PC-3 (cell line): ENCODE data around the gene GABBR2.

Source experiments
- EZH2 ChIP-seq: fragments of 300-600 bp; sonication (generic); IDR thresholded peaks from one replicate; pipeline ENCODE4 v1.6.1; 2017; ENCODE audit warnings: antibody characterized with exemption, mild to moderate bottlenecking, low read length; ENCODE audit not compliant: unreplicated experiment
- TF ChIP-seq, protein P1 (sequence below): fragments of 300-600 bp; sonication (generic); conservative IDR thresholded peaks from 2 replicates; pipeline ENCODE4 v1.5.1; 2017; ENCODE audit warnings: antibody characterized with exemption, low read depth, mild to moderate bottlenecking, low read length

- TF ChIP-seq, protein P1, sequence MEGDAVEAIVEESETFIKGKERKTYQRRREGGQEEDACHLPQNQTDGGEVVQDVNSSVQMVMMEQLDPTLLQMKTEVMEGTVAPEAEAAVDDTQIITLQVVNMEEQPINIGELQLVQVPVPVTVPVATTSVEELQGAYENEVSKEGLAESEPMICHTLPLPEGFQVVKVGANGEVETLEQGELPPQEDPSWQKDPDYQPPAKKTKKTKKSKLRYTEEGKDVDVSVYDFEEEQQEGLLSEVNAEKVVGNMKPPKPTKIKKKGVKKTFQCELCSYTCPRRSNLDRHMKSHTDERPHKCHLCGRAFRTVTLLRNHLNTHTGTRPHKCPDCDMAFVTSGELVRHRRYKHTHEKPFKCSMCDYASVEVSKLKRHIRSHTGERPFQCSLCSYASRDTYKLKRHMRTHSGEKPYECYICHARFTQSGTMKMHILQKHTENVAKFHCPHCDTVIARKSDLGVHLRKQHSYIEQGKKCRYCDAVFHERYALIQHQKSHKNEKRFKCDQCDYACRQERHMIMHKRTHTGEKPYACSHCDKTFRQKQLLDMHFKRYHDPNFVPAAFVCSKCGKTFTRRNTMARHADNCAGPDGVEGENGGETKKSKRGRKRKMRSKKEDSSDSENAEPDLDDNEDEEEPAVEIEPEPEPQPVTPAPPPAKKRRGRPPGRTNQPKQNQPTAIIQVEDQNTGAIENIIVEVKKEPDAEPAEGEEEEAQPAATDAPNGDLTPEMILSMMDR = no peak
- TF ChIP-seq EZH2 = no peak
Observed at GRCh38 chr9:98344581-98344980, 364.2 kb downstream of the GABBR2 start.
